ENCODE measurements around the gene PDZRN4. TPM values are rescaled to one million over a fixed set of nuclear protein-coding genes. Genes with fewer than 3 reads are reported as not detected.

PDZRN4 gene
- total and polyA plus RNA-seq, 2 of the 4 experiments (the other 2 are of a cell fraction), result not detected

- ATAC-seq (ENCODE audit: low read depth), result no peak
Observed at GRCh38 chr12:41473441-41473840, 285.3 kb downstream of the PDZRN4 start.

More at GRCh38 chr12:41473441-41473840, 285.3 kb downstream of the PDZRN4 start:
- H2BK120ac ChIP-seq (ENCODE audit: low read depth, low read length), result no peak overlapping the region
- H3K27ac ChIP-seq (ENCODE audit: insufficient read depth, low read length), result no peak overlapping the region
- no peaks in the 10 kb centered on the region for H3K4me1 ChIP-seq (ENCODE audit: control insufficient read depth, insufficient read depth, low read length)
- no peak overlapping the region for H3K56ac ChIP-seq (ENCODE audit: extremely low read depth, insufficient read depth, low read length)
- H4K20me1 ChIP-seq (ENCODE audit: insufficient read depth, low read length), result no peaks in the 10 kb centered on the region
- in situ Hi-C loops (cut with MboI; ENCODE audit: low sequenced_read_pairs), result no loop called here
- H3K9ac ChIP-seq (ENCODE audit: low read depth, low read length), result no peak overlapping the region
- ChIA-PET POLR2A (ENCODE audit: unreplicated experiment) (no interaction called here), CTCF (interaction anchor here (0.5 kb wide), 1 partner anchor 116 kb away, joined by 3 read pairs; no protein-coding TSS in a partner anchor)
- intact Hi-C loops (cut with micrococcal nuclease), result no loop called here
- H3K14ac ChIP-seq (replicated peaks; ENCODE audit: low read depth, low read length), result no peak overlapping the region
- H3K9me3 ChIP-seq (ENCODE audit: control insufficient read depth, insufficient read depth, low read length), result no peaks in the 10 kb centered on the region
- no peak for DNase-seq
- no peaks in the 10 kb centered on the region for H3K9me1 ChIP-seq (ENCODE audit: insufficient read depth, low read length)
- no peak overlapping the region for H2BK5ac ChIP-seq (ENCODE audit: low read depth, low read length, poor library complexity, severe bottlenecking)
- no peak overlapping the region for H4K91ac ChIP-seq (ENCODE audit: insufficient read depth, low read depth, low read length)
- H2BK15ac ChIP-seq (ENCODE audit: low read depth, low read length), result no peak overlapping the region
- H3K18ac ChIP-seq (ENCODE audit: low read depth, low read length), result no peak overlapping the region
- no peak overlapping the region for H2AK9ac ChIP-seq (replicated peaks; ENCODE audit: low read depth, low read length, poor library complexity)
- no peaks in the 10 kb centered on the region; the same call in 1 of the 2 replicates for H3K27me3 ChIP-seq (ENCODE audit: control insufficient read depth, insufficient read depth, low read length)
- no peak overlapping the region for H2AFZ ChIP-seq (replicated peaks; ENCODE audit: low read length, poor library complexity)
- no peak overlapping the region for H4K8ac ChIP-seq (ENCODE audit: low read depth in 2 of 2, low read length in 2 of 2)
- H3K36me3 ChIP-seq (ENCODE audit: control insufficient read depth, insufficient read depth, low read length), result no peaks in the 10 kb centered on the region
- no peak overlapping the region for H3K23ac ChIP-seq (ENCODE audit: low read depth, low read length)
- H3K4ac ChIP-seq (ENCODE audit: low read depth, low read length), result no peak overlapping the region
- dilution Hi-C loops (cut with HindIII; ENCODE audit: low sequenced_read_pairs, unreplicated experiment), result no loop called here
- H2AK5ac ChIP-seq (ENCODE audit: low read depth, low read length), result no peak overlapping the region
- no peaks in the 10 kb centered on the region for H3K79me1 ChIP-seq (ENCODE audit: low read depth in 1 of 2, low read length in 2 of 2)
- H4K5ac ChIP-seq (ENCODE audit: low read depth, low read length), result no peak overlapping the region
- no TSS peak for BruUV-seq (replicated peaks)
- no peak overlapping the region for H2BK20ac ChIP-seq (ENCODE audit: low read depth, low read length)
- no peak for TF ChIP-seq NFE2L2 (IDR thresholded peaks at IDR 0.05; ENCODE audit: low read depth, low read length)
- TF ChIP-seq MAFK (IDR thresholded peaks at IDR 0.05; ENCODE audit: low read depth, low read length), result no peak
- no peak for TF ChIP-seq CTCF (conservative IDR thresholded peaks at IDR 0.05; ENCODE audit: low read depth, low read length)
- no peak for TF ChIP-seq RFX5 (IDR thresholded peaks at IDR 0.05; ENCODE audit: low read depth, low read length)
- no peak for TF ChIP-seq SMC3 (IDR thresholded peaks at IDR 0.05; ENCODE audit: low read depth, low read length)
- no peak for TF ChIP-seq RAD21 (IDR thresholded peaks at IDR 0.05; ENCODE audit: low read length)
- TF ChIP-seq FOS (IDR thresholded peaks at IDR 0.05; ENCODE audit: low read depth, low read length), result no peak
- no peak for TF ChIP-seq MXI1 (IDR thresholded peaks at IDR 0.05; ENCODE audit: borderline replicate concordance, low read depth, low read length)
- no peak for TF ChIP-seq RCOR1 (IDR thresholded peaks at IDR 0.05; ENCODE audit: insufficient replicate concordance, low read length)
- no peak for TF ChIP-seq CHD1 (IDR thresholded peaks at IDR 0.05; ENCODE audit: low read depth, low read length)
- no peak for TF ChIP-seq BHLHE40 (IDR thresholded peaks at IDR 0.05; ENCODE audit: low read depth, low read length)
- H3K4me3 ChIP-seq (ENCODE audit: insufficient read depth, low read depth, low read length), result no peak overlapping the region
- WGBS, 2 experiments (ENCODE audit: extremely low coverage in 2 of 2, insufficient read length in 1 of 2), result no CpG with 5 or more reads among the region's 1 CpG
- no peak overlapping the region for H3K4me2 ChIP-seq (ENCODE audit: low read depth, low read length)

All from IMR-90 (cell line).